Ishikawa (cell line): ENCODE results near the gene ZNF774.

ENCODE experiments used
- CEBPB ChIP-seq: IDR thresholded peaks from 2 replicates; pipeline ENCODE4 v1.6.1; 2012
- CREB1 ChIP-seq: IDR thresholded peaks from 2 replicates; pipeline ENCODE4 v1.6.1; 2012; ENCODE audit warnings: low read depth
- EGR1 ChIP-seq: IDR thresholded peaks from 2 replicates; pipeline ENCODE4 v1.6.1; 2012
- EP300 ChIP-seq: IDR thresholded peaks from 2 replicates; pipeline ENCODE4 v1.6.1; 2012; ENCODE audit warnings: borderline replicate concordance
- FOXM1 ChIP-seq: IDR thresholded peaks from 2 replicates; pipeline ENCODE4 v1.6.1; 2012; ENCODE audit warnings: low read depth, borderline replicate concordance
- MAX ChIP-seq: IDR thresholded peaks from 2 replicates; pipeline ENCODE4 v1.6.1; 2012
- NFIC ChIP-seq: IDR thresholded peaks from 2 replicates; pipeline ENCODE4 v1.6.1; 2012
- RAD21 ChIP-seq: IDR thresholded peaks from 2 replicates; pipeline ENCODE4 v1.6.1; 2012; ENCODE audit warnings: low read depth
- REST ChIP-seq: IDR thresholded peaks from 2 replicates; pipeline ENCODE4 v1.6.1; 2012; ENCODE audit warnings: low read depth, mild to moderate bottlenecking
- TAF1 ChIP-seq: IDR thresholded peaks from 2 replicates; pipeline ENCODE4 v1.6.1; 2012; ENCODE audit warnings: low read depth, mild to moderate bottlenecking
- TCF12 ChIP-seq: IDR thresholded peaks from 2 replicates; pipeline ENCODE4 v1.6.1; 2012; ENCODE audit warnings: low read depth
- TEAD4 ChIP-seq: IDR thresholded peaks from 2 replicates; pipeline ENCODE4 v1.6.1; 2012
- USF1 ChIP-seq: IDR thresholded peaks from 2 replicates; pipeline ENCODE4 v1.6.1; 2012
- YY1 ChIP-seq: IDR thresholded peaks from 2 replicates; pipeline ENCODE4 v1.6.1; 2012; ENCODE audit warnings: low read depth
- ZBTB7A ChIP-seq: IDR thresholded peaks from 2 replicates; pipeline ENCODE4 v1.6.1; 2012; ENCODE audit warnings: low read depth

The ZNF774 gene

DNA sequence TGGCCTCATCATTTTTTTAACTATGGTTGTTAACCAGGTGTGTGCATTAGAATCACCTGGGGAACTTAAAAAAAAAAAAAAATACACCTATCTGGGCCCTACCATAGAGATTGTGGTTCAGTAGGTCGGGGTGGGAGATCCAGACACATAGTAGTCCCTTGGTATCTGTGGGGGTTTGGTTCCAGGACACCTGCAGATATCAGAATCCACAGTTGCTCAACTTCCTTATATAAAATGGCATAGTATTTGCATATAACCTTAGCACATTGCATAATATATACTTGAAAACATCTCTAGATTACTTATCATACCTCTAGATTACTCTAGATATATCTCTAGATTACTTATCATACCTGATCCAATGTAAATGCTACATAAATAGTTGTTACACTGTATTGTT lies 41.0 kb downstream of the ZNF774 start:
- TF ChIP-seq ZBTB7A = no peak
- TF ChIP-seq YY1 = no peak
- TF ChIP-seq CEBPB = no peak
- no peak for TF ChIP-seq NFIC
- TF ChIP-seq RAD21 = no peak
- no peak for TF ChIP-seq TAF1
- TF ChIP-seq USF1 = no peak
- TF ChIP-seq EGR1 = no peak
- TF ChIP-seq TEAD4 = no peak
- TF ChIP-seq EP300 = no peak
- TF ChIP-seq CREB1 = no peak
- TF ChIP-seq REST = no peak
- no peak for TF ChIP-seq TCF12
- TF ChIP-seq MAX = no peak

GRCh38 chr15:90394074-90394473 lies 42.0 kb downstream of the ZNF774 start:
- TF ChIP-seq TAF1 (no peak), REST (no peak), CEBPB (no peak)

- TF ChIP-seq ZBTB7A = no peak
- no peak for TF ChIP-seq MAX
- no peak for TF ChIP-seq CREB1
- no peak for TF ChIP-seq YY1
- TF ChIP-seq TEAD4 = no peak
- TF ChIP-seq CEBPB = no peak
- no peak for TF ChIP-seq REST
- no peak for TF ChIP-seq FOXM1
- TF ChIP-seq NFIC = no peak
- TF ChIP-seq RAD21 = no peak
- TF ChIP-seq USF1 = no peak
- TF ChIP-seq TCF12 = no peak
- no peak for TF ChIP-seq TAF1
Measured at GRCh38 chr15:90394748-90395442, 42.8 kb downstream of the ZNF774 start.

DNA sequence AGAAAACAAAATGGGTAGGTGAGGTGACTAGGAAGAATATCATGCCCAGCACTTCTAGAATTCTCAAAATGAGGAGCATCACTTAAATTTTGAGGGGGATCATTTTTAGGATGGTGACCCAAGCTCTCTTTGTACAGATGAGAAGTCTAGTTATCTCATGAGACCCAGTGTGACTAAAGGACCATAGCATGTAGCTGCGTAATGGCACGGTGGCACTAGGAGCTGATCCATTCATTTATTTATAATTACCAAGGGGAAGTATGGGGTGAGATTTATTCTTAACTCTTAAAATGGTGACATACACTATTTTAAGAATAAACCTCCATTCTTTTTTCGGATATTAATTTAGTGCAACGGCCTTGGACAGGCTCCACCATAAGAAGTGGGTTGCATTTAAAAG lies 44.2 kb downstream of the ZNF774 start:
- TF ChIP-seq USF1 (no peak), EGR1 (no peak), YY1 (no peak), FOXM1 (no peak), TAF1 (no peak), NFIC (no peak), CREB1 (no peak), EP300 (no peak), CEBPB (no peak)
